ENCODE measurements around the gene KITLG. TPM values are rescaled to one million over a fixed set of nuclear protein-coding genes. Genes with fewer than 3 reads are reported as not detected.
"Not testable (repeated sequence)": the region's sequence is repeated elsewhere in the genome, so short reads cannot be mapped to it uniquely, and the experiment has no call there.

The KITLG gene
- total and polyA plus RNA-seq, 12 donors = 3.6 to 20.5 (median 8.6) TPM

- Histone ChIP-seq H3K36me3 (no peaks in the 10 kb centered on the region), H3K4me1 (peaks cover 0 to 17% (median 0%) of the 10 kb centered on the region in 9 donors), H3K9me3 (peaks cover 0 to 23% (median 0%) of the 10 kb centered on the region in 11 donors), H3K27ac (peak overlapping the region in 1 of 10 donors; percentile 26), H3K27me3 (no peaks in the 10 kb centered on the region), H3K4me3 (no peak overlapping the region)
- DNase-seq = no peak
- no peak for ATAC-seq
- WGBS, 2 donors = 63 to 74% methylated on average over 1 of the region's 1 CpG
- TF ChIP-seq CTCF (IDR thresholded peaks at IDR 0.05) = no peak
- intact Hi-C loops (cut with DNase I) = no loop called here
These were observed 111.7 kb downstream of the KITLG start for GRCh38 chr12:88468581-88468980.

DNA sequence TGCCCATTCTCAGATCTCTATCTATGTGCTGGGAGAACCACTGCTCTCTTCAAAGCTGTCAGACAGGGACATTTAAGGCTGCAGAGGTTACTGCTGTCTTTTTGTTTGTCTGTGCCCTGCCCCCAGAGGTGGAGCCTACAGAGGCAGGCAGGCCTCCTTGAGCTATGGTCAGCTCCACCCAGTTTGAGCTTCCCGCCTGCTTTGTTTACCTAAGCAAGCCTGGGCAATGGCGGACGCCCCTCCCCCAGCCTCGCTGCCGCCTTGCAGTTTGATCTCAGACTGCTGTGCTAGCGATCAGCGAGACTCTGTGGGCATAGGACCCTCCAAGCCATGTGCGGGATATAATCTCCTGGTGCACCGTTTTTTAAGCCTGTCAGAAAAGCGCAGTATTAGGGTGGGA, 113.6 kb downstream of the KITLG start:
- H3K27ac ChIP-seq; H3K36me3 ChIP-seq; ATAC-seq; intact Hi-C loops (cut with DNase I); DNase-seq; H3K4me3 ChIP-seq; H3K27me3 ChIP-seq: not testable (repeated sequence)
- Histone ChIP-seq H3K9me3 (peaks cover 0 to 23% (median 0%) of the 10 kb centered on the region in 11 donors), H3K4me1 (peaks cover 0 to 10% (median 0%) of the 10 kb centered on the region in 9 donors)
- WGBS, 2 donors = 97% methylated on average over 10 of the region's 10 CpGs

GRCh38 chr12:88458327-88458726, 121.9 kb downstream of the KITLG start:
- 89 to 94% methylated on average over 1 of the region's 1 CpG for WGBS, 2 donors
- H3K9me3 ChIP-seq = peaks cover 0 to 3% (median 0%) of the 10 kb centered on the region in 11 donors
- intact Hi-C loops (cut with DNase I) = no loop called here
- ATAC-seq = no peak
- DNase-seq = no peak
- H3K36me3 ChIP-seq = no peaks in the 10 kb centered on the region
- H3K27me3 ChIP-seq = no peaks in the 10 kb centered on the region
- H3K4me3 ChIP-seq = no peak overlapping the region
- H3K27ac ChIP-seq = no peak overlapping the region
- no peaks in the 10 kb centered on the region for H3K4me1 ChIP-seq
- no peak for TF ChIP-seq CTCF (IDR thresholded peaks at IDR 0.05)

DNA sequence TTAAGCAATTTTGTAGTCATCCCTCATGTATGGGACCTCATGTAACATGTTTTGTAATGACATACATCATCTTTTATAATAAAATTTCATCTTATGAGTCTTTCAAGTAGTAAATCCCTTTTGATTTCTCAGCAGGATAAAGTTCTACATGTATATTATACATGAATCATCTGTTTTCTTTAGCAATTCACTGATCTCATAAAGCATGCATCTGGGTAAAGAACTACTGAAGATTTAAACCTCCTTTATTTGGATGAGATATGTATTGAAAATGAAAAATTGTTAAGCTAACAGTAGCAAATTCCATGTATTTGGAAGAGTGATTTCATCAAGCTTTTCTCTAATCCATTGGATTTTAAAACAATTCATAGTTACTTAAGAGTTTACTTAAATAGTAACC, 126.9 kb downstream of the KITLG start:
- DNase-seq (no peak), ATAC-seq (no peak)
- Histone ChIP-seq H3K4me3 (no peak overlapping the region), H3K36me3 (no peaks in the 10 kb centered on the region), H3K4me1 (no peaks in the 10 kb centered on the region), H3K27me3 (no peaks in the 10 kb centered on the region), H3K27ac (no peak overlapping the region), H3K9me3 (no peaks in the 10 kb centered on the region)
- no peak for TF ChIP-seq CTCF (IDR thresholded peaks at IDR 0.05)
- intact Hi-C loops (cut with DNase I) = no loop called here

GRCh38 chr12:88451205-88451604, 129.1 kb downstream of the KITLG start:
- no peaks in the 10 kb centered on the region for H3K4me1 ChIP-seq
- intact Hi-C loops (cut with DNase I) = no loop called here
- no peak for TF ChIP-seq CTCF (IDR thresholded peaks at IDR 0.05)
- DNase-seq (no peak), ATAC-seq (no peak)
- WGBS, 2 donors = 81 to 87% methylated on average over 3 of the region's 3 CpGs
- no peaks in the 10 kb centered on the region for H3K36me3 ChIP-seq
- no peaks in the 10 kb centered on the region for H3K27me3 ChIP-seq
- H3K9me3 ChIP-seq = no peaks in the 10 kb centered on the region
- H3K4me3 ChIP-seq = no peak overlapping the region
- H3K27ac ChIP-seq = no peak overlapping the region

All from heart right ventricle (tissue), 16 donors.